Body of pancreas (tissue), 4 donors: ENCODE measurements around the gene CFAP107.

Experiments used
- POLR2A ChIP-seq, 3 donors: fragments of 450-650 bp; IDR thresholded peaks; one replicate each; pipeline ENCODE4 v1.6.1; 2016; ENCODE audit warnings: antibody characterized with exemption in 3 of 3, mild to moderate bottlenecking in 2 of 3
- TF ChIP-seq, protein P1 (sequence below), 7 experiments: fragments of 450-650 bp in 4 of 7; fragments of 200-600 bp in 3 of 7; sonication (generic) in 3 of 7; IDR thresholded peaks; one replicate each; pipeline ENCODE4 v1.5.1; 2016 to 2019; ENCODE audit warnings: antibody characterized with exemption in 7 of 7

DNA sequence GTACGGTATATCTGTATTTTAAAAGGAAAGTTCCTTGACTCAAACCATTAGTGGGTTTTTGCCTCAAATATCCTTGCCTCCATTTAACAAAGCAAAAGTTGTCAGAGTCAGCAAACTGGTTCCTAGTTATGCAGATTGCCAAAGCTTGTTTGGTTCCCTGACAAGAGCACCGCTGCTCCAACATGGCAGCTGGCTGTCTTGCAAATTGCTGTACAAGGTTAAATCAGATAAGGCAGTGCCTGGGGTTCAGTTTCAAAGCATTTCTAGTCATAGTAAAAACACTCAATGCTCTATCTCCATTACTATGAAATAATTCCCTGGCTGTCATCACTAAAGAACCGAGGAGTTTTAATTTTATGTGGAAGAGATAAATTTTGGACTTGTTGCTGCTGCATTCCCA lies 11.3 kb upstream of the CFAP107 start:
- TF ChIP-seq, protein P1, sequence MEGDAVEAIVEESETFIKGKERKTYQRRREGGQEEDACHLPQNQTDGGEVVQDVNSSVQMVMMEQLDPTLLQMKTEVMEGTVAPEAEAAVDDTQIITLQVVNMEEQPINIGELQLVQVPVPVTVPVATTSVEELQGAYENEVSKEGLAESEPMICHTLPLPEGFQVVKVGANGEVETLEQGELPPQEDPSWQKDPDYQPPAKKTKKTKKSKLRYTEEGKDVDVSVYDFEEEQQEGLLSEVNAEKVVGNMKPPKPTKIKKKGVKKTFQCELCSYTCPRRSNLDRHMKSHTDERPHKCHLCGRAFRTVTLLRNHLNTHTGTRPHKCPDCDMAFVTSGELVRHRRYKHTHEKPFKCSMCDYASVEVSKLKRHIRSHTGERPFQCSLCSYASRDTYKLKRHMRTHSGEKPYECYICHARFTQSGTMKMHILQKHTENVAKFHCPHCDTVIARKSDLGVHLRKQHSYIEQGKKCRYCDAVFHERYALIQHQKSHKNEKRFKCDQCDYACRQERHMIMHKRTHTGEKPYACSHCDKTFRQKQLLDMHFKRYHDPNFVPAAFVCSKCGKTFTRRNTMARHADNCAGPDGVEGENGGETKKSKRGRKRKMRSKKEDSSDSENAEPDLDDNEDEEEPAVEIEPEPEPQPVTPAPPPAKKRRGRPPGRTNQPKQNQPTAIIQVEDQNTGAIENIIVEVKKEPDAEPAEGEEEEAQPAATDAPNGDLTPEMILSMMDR (IDR thresholded peaks at IDR 0.05), result no peak
- TF ChIP-seq POLR2A (IDR thresholded peaks at IDR 0.05), result no peak
